ENCODE measurements around the gene PTTG2.

DNA sequence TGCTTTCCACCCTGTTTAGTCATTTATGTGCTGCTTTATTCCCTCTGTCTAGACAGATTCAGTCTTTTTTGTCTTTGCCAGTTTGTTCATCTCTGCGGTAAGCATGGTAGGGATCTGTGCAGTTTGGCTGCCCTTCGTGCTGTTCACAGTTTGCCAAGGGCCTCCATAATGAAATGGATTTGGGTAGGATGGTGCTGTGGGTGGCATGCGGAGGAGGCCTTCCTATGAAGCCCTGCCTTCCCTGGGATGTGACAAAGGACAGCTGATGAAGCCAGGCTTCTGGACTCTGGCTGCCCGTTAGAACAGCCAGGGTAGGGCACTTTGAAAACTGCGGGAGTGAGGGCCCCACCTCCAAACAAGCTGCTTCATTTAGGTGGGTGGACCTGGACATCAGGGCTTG lies 47.4 kb downstream of the PTTG2 start:
- TF ChIP-seq POLR2AphosphoS5 (IDR thresholded peaks at IDR 0.05; ENCODE audit: low read depth, low read length) (no peak), TAF1 (IDR thresholded peaks at IDR 0.05; ENCODE audit: borderline replicate concordance, low read depth, low read length) (no peak), POLR2A (IDR thresholded peaks at IDR 0.05; ENCODE audit: low read depth, low read length) (no peak)

Measured in GM12892 (cell line).